ENCODE data around the gene TMEM178B.
"Not testable (repeated sequence)": the region's sequence is repeated elsewhere in the genome, so short reads cannot be mapped to it uniquely, and the experiment has no call there.

The TMEM178B gene

DNA sequence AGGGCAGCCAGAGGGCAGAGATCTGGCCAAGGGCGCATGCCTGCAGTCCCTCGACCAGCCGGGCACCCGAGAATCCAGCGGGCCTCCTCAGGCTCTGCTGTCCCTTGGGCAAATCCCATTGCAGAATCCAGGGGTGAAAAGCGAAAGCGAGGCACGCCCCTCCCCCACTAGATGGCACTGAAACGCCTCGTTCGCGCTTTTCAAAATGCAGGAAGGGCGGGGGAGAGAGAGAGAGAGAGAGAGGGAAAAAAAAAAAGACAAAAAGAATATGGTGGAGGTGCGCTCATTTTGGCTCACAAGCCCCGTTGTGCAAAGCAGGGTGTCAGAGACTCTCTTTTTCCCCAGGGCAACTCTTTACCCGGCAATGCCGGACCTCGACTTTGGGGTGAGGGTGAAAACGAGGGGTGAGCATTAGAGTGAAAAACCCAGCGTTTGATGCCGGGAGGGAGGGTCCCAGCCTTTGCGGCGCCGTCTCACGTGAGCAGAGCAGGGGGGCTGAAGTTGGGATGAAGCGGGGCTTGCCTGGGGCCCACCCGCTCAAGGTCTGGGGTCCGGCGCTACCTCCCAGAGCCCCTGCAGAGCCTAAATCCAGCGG lies 2.5 kb upstream of the TMEM178B start:
- TF ChIP-seq ZNF274 (IDR thresholded peaks at IDR 0.05; ENCODE audit: low read depth, low read length): no peak
- H3K4me3 ChIP-seq (ENCODE audit: low read length): no peak overlapping the region

DNA sequence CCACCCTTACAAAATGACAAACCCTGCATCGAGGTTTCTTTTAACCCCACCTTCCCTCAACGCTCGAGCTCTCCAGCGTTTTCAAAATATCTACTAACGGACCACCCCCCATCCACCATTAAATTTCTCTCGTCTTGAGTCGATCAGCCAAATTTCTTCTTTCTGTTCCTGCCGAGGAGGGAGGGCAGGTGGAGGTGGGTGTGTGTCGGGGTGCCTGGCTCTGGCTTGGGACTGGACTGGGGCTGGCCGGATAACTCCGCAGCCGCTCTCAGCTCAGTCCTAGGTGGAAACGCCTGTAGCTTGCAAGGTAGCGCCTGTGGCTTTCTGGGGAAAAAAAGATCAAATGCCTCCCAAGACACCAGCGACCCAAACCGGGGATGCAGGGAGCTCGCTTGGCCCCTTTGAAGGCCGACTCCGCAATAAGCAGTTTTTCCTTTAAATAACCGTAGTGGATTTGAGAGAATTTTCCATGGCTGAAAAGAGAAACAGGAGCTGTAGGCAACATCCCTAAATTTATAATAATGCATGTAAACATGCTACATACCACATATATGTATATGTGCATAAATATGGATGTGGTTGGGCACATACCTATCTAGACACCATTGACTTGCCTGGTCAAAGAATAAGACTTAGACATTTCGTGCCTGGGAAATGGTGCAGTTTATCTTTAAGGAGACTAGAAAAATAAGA lies 1.9 kb upstream of the TMEM178B start:
- H3K4me3 ChIP-seq (ENCODE audit: low read length): 0 out of 2 replicates have a peak overlapping the region, but pooled peaks have one; percentile 9
- TF ChIP-seq ZNF274 (IDR thresholded peaks at IDR 0.05; ENCODE audit: low read depth, low read length): no peak

DNA sequence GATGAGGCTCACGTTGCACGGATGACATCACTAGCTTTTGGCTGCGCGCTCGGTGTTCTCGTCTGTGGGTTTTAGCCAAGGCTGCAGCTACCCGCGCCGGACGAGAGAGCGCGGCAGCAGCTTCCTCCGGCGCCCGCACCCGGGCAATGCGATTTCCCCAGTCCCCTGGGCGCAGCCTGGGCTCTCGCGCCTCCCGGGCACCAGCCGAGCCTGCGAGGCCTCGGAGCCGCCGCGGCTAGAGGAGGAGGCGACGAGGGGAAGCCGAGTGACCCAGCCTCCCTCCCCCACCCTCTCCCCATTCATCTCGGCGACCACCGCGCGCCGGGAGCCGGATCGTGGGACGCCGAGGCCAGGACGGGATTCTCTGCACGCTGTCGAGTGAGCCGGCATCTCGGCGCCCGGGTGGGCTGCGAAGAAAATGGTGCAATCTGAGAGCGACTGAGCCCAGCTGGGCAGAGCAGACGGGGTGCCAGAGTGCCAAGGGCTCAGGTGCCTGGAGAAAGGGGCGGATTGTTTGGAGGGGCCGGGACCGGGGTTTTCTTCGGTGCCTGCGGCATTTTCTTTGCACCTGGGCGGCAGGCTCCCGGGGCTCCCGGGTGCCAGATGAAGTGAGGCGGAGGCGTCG lies 1.2 kb upstream of the TMEM178B start:
- TF ChIP-seq ZNF274 (IDR thresholded peaks at IDR 0.05; ENCODE audit: low read depth, low read length): no peak
- peak overlapping the region; percentile 29 for H3K4me3 ChIP-seq (ENCODE audit: low read length)

DNA sequence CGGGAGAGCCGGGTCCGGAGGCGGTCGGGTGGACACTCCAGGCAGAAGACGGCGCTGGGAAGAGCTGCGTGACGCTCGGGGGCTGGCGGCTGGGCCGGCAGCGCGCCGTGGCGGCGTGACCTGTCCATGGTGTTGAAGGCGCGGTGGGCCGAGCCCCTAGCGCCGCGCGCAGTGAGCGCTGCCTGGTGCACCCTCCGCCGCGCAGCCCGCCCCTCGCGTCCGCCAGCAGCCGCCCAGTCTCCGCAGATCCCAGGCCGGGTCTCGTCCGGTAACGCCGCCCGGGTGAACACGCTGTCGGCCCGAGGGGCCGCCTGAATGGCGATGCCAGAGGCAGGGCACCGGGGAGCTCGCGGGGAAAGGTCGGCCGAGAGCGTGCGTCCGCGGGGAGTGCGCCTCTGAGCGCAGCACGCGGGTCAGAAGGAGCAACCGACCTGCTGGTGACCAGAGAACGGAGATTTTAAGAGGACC lies 657 bp upstream of the TMEM178B start:
- peak overlapping the region; percentile 40; the same call in 1 of the 2 replicates for H3K4me3 ChIP-seq (ENCODE audit: low read length)
- no peak for TF ChIP-seq ZNF274 (IDR thresholded peaks at IDR 0.05; ENCODE audit: low read depth, low read length)

DNA sequence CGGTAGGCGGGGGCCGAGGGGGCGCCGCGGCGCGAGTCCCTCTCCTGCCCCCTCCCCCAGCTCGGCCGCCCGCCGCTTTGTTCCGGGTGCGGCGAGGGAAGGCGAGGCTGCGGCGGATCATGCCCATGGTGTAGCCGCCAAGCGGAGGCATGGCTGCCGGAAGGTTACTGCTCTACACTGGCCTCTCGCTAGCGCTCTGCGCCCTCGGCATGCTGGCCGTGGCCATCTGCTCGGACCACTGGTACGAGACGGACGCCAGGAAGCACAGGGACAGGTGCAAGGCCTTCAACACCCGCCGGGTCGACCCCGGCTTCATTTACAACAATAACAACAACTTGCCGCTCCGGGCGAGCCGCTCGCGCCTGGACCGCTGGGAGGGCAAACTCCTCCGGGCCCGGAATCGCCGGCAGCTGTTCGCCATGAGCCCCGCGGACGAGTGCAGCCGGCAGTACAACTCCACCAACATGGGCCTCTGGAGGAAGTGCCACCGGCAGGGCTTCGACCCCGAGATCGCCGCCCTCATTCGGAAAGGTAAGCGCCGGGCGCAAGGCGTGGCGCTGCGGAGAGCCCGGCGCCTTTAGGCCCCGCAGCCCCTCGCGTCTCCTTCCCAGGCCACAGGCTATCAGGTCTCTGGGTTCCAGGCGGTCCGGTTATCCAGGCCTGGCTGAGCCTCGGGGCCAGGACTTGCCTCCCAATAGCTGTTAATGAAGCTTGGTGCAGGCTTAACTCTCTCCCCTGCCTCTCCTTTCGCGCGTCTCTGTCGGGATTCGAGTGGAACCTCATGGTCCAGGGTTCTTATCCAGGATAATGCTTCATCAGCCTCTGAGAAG lies 513 bp downstream of the TMEM178B start:
- no peak for TF ChIP-seq ZNF274 (IDR thresholded peaks at IDR 0.05; ENCODE audit: low read depth, low read length)
- peak overlapping the region; percentile 40; the same call in 1 of the 2 replicates for H3K4me3 ChIP-seq (ENCODE audit: low read length)

DNA sequence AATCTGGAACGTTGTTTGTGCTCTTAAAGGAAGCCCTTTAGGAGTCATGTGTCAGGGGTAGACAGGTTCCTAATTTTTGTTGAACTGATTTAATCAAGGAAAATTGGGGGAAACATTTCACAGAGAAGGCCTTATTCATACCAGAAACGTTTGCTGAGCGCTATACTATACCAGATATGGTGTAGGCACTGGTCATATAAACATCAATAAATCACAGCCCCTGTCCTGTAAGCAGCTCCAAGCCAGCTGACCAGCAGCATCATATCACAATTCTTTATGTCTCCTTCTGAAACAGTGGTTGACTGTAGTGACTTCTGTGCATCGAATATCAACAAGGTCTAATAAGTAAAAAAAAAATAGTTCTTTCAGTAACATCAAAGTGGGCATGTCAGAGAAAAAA lies 1.1 kb downstream of the TMEM178B start:
- H3K4me3 ChIP-seq (ENCODE audit: low read length): no peak overlapping the region
- TF ChIP-seq ZNF274 (IDR thresholded peaks at IDR 0.05; ENCODE audit: low read depth, low read length): no peak

DNA sequence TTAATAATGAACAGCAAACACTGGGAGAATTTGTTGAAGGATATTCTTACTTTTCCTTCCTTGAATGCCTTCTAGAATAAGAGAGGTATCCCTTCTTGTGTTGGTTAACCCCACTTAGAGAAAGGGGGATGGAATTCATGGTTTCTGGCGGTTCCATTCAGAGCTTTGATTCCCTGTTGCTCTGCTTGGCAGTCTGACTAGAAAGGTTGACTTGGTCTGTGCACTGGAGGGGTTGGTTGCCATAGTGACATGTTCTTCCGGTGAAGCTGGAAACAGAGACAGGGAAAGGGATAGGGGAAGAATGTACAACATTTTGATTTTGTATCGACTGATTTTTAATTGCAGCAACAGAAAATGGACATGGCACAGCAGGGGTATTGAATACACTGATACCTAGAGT lies 2.5 kb downstream of the TMEM178B start:
- no peak for TF ChIP-seq ZNF274 (IDR thresholded peaks at IDR 0.05; ENCODE audit: low read depth, low read length)
- no peak overlapping the region for H3K4me3 ChIP-seq (ENCODE audit: low read length)

DNA sequence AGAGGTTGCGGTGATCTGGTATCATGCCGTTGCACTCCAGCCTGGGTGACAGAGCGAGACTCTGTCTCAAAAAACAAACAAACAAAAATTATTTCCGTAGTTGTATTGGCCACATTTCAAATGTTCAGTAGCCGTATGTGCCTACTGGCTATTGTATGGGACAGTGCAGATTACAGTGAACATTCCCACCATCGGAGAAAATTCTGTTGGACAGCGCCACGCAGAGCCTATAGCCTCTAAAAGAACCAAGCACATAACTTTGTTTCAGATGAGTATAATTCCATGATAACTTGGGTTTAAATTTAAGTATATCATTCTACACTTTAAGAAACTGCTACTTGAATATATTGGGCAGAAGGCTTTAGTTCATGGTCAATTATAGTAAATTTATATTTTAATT lies 5.4 kb downstream of the TMEM178B start:
- TF ChIP-seq ZNF274 (IDR thresholded peaks at IDR 0.05; ENCODE audit: low read depth, low read length): no peak
- H3K4me3 ChIP-seq (ENCODE audit: low read length): no peak overlapping the region

DNA sequence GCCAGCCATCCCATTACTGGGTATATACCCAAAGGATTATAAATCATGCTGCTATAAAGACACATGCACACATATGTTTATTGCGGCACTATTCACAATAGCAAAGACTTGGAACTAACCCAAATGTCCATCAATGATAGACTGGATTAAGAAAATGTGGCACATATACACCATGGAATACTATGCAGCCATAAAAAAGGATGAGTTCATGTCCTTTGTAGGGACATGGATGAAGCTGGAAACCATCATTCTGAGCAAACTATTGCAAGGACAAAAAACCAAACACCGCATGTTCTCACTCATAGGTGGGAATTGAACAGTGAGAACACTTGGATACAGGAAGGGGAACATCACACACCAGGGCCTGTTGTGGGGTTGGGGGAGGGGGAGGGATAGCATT lies 15.6 kb downstream of the TMEM178B start:
- not testable (repeated sequence) for H3K4me3 ChIP-seq (ENCODE audit: low read length)

DNA sequence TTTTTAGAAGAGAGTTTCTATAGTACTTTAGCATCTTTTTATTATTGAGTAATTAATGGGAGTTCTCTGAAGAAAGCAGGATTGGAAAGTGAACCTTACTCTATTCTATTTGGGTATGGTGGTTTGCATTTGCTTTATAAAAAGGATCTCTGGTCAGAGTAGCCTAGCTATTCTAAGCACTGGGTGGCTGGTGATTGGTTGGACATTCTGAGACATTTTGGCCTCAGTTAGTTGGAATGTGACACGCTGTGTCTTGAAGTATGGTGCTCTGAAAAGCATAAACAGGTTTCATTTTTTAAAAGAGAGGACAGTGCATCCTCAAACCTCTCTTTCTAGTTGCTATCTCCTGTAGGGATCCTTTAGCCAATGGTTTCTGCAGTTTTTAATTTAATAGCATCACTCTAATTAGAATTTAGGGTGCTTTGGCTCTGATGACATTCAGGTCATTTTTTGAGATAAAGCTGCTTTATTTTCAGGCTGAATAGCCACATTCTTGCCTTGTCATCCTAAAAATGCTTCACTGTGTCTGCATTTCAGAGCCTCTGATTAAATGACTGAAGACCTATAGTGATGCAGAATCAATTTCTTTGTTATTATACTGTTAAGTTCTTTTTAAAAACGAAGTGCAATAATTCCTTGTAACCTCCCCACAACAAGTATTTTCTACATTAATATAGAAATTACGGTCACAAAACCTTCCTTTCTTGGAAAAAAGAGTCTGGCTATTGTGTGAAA lies 20.6 kb downstream of the TMEM178B start:
- no peak for TF ChIP-seq ZNF274 (IDR thresholded peaks at IDR 0.05; ENCODE audit: low read depth, low read length)
- no peak overlapping the region for H3K4me3 ChIP-seq (ENCODE audit: low read length)

DNA sequence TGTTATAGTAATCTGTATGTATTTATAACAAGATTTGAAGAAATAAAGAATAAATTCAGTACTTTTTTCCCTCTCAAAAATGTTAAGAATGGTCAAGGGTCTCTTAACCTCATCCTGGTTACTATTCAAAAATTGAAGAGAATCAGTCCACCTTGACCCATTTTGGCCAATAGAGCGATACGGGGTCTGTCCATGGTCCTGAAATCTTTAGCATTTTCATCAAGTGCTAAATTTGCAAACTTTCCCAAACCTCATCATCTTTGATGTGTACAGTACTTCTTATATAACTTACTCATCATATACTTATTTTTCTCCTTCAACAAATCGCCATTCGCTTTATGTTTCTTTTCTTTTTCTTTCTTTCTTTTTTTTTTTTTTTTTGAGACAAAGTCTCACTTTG lies 23.6 kb downstream of the TMEM178B start:
- TF ChIP-seq ZNF274 (IDR thresholded peaks at IDR 0.05; ENCODE audit: low read depth, low read length): no peak
- no peak overlapping the region for H3K4me3 ChIP-seq (ENCODE audit: low read length)

DNA sequence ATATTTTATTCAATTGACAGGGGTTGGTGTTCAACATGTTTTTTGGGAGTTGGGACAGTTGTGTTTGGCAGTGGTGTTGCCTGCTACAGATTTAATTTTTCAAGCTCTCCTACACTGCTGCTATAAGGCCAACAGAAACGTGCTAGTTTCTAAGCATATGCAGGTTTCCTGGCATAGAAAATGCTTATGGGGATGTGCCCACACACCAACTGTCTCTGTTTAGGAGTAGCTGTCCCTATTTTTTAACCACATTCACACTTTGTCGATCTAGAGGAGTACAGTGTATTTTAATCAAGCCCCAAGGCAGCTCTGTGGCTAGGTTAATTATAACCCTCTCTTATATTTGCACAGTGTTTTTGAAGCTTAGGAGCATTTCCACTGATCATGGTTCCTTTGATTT lies 28.6 kb downstream of the TMEM178B start:
- no peak for TF ChIP-seq ZNF274 (IDR thresholded peaks at IDR 0.05; ENCODE audit: low read depth, low read length)
- H3K4me3 ChIP-seq (ENCODE audit: low read length): no peak overlapping the region

DNA sequence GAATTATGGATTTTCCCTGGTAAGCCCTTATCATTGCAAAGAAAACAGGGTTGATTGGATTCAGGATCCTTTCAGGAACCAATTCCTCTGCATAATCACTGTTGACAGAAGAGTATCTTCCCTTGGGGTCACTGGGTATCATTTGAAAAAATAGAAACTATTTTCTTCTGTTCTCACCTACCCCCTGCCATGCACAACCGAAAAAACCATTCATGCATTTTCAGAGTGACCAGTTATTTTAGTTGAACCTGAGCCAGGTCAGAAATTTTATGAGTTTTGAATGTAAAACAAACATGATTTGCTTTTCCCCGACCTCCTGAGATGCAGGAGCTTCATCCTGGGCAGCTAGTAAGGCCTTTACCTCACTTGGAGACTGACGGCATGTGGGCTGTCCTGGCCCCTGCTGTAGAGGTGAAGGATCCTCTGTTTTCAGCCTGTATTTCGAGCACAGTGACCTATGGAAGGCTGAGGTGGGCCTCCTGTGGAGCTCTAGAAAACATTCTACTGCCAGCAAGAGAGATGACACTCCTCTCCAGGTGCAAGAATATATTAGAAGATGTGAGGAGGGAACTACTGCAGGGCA lies 30.1 kb downstream of the TMEM178B start:
- TF ChIP-seq ZNF274 (IDR thresholded peaks at IDR 0.05; ENCODE audit: low read depth, low read length): no peak
- no peak overlapping the region for H3K4me3 ChIP-seq (ENCODE audit: low read length)

Data from GM08714 (cell line).